ENCODE results near the gene SREK1.

DNA sequence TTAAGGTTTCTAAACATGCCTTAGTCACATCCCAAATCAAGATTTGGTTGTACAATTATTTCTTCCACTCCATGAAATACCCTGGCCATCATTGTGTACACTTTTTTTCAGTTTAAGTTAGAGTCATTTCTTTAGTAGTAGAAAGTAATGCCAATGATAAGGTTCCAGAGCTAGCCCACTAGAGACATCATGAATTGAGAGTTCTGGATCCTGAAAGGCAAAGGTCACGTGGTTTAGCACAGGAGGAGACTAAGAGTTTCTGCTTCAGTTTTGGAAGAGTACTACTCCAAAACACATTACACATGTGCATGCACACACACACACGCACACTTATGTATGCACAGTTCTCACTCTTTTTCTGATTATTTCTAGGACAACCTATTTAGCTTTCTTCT, 4.8 kb upstream of the SREK1 start:
- no peak for TF ChIP-seq MYC (IDR thresholded peaks at IDR 0.05; ENCODE audit: low read depth, low read length)
- TF ChIP-seq POLR2A (IDR thresholded peaks at IDR 0.05; ENCODE audit: extremely low read depth, insufficient read length): no peak
- TF ChIP-seq, protein P1, sequence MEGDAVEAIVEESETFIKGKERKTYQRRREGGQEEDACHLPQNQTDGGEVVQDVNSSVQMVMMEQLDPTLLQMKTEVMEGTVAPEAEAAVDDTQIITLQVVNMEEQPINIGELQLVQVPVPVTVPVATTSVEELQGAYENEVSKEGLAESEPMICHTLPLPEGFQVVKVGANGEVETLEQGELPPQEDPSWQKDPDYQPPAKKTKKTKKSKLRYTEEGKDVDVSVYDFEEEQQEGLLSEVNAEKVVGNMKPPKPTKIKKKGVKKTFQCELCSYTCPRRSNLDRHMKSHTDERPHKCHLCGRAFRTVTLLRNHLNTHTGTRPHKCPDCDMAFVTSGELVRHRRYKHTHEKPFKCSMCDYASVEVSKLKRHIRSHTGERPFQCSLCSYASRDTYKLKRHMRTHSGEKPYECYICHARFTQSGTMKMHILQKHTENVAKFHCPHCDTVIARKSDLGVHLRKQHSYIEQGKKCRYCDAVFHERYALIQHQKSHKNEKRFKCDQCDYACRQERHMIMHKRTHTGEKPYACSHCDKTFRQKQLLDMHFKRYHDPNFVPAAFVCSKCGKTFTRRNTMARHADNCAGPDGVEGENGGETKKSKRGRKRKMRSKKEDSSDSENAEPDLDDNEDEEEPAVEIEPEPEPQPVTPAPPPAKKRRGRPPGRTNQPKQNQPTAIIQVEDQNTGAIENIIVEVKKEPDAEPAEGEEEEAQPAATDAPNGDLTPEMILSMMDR (IDR thresholded peaks at IDR 0.05; ENCODE audit: low read depth, low read length): no peak
- TF ChIP-seq, protein P2, sequence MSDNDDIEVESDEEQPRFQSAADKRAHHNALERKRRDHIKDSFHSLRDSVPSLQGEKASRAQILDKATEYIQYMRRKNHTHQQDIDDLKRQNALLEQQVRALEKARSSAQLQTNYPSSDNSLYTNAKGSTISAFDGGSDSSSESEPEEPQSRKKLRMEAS (IDR thresholded peaks at IDR 0.05; ENCODE audit: low read depth, low read length): no peak

Data from NB4 (cell line).